ENCODE results near the gene NLRX1.

Gene NLRX1

DNA sequence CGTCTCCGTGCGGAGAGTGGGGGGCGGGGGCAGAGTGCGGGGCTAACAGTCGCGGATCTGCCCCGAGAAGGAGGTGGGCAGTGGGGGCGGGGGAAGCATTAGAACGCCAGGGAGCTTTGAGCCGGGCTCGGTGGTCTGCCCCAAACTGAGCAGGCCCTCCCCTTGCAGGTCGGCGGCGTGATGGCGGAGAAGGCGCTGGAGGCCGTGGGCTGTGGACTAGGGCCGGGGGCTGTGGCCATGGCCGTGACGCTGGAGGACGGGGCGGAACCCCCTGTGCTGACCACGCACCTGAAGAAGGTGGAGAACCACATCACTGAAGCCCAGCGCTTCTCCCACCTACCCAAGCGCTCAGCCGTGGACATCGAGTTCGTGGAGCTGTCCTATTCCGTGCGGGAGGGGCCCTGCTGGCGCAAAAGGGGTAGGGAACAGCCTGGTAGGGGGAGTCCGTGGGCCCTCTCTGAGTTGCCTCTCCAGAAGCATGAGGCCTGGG, 18.7 kb upstream of the NLRX1 start:
- Histone ChIP-seq H3K4me2 (ENCODE audit: insufficient read depth, low read length, poor library complexity, severe bottlenecking) (peak overlapping the region; percentile 90), H3K4ac (ENCODE audit: low read length) (no peak overlapping the region), H2BK12ac (ENCODE audit: low read length) (peak overlapping the region; percentile 48), H2BK15ac (ENCODE audit: low read length) (peak overlapping the region; percentile 44), H3K9ac (ENCODE audit: low read depth, low read length, poor library complexity) (peak overlapping the region; percentile 82), H2BK5ac (ENCODE audit: low read length) (peak overlapping the region; percentile 47), H3K23ac (ENCODE audit: low read depth, low read length, poor library complexity) (peak overlapping the region; percentile 76), H3K27ac (replicated peaks; ENCODE audit: low read length) (no peak overlapping the region), H3K18ac (ENCODE audit: low read length) (peak overlapping the region; percentile 90), H3K79me1 (ENCODE audit: low read depth, low read length) (no peaks in the 10 kb centered on the region), H2AFZ (ENCODE audit: low read length) (peak overlapping the region; percentile 96), H3K27me3 (ENCODE audit: control insufficient read depth in 3 of 3, insufficient read depth in 3 of 3, low read depth in 1 of 3, low read length in 3 of 3) (peaks cover 3 to 91% (median 44%) of the 10 kb centered on the region in 3 experiments), H4K8ac (ENCODE audit: low read depth, low read length) (no peak overlapping the region), H2AK5ac (ENCODE audit: low read depth, low read length) (peak overlapping the region; percentile 43), H3K4me3 (ENCODE audit: low read length in 2 of 2) (peak overlapping the region; percentile 42 to 80), H4K91ac (ENCODE audit: low read depth, low read length, poor library complexity) (no peak overlapping the region), H3K36me3 (replicated peaks in 1 of 2; ENCODE audit: control insufficient read depth in 2 of 2, insufficient read depth in 2 of 2, low read length in 2 of 2) (no peaks in the 10 kb centered on the region), H3K14ac (ENCODE audit: low read length) (no peak overlapping the region), H3K9me3 (replicated peaks in 1 of 2; ENCODE audit: control insufficient read depth in 2 of 2, insufficient read depth in 1 of 2, low read depth in 1 of 2, low read length in 2 of 2) (no peaks in the 10 kb centered on the region), H3K4me1 (ENCODE audit: control insufficient read depth in 2 of 2, insufficient read depth in 1 of 2, low read depth in 1 of 2, low read length in 2 of 2) (peaks cover 3 to 14% of the 10 kb centered on the region in 2 donors), H2BK120ac (ENCODE audit: low read depth, low read length) (no peak overlapping the region)
- no peak for DNase-seq (ENCODE audit: low spot score)
- WGBS, 2 donors (ENCODE audit: extremely low coverage in 2 of 2, insufficient read length in 2 of 2, insufficient replicate concordance in 1 of 2), result no CpG with 5 or more reads among the region's 33 CpGs

DNA sequence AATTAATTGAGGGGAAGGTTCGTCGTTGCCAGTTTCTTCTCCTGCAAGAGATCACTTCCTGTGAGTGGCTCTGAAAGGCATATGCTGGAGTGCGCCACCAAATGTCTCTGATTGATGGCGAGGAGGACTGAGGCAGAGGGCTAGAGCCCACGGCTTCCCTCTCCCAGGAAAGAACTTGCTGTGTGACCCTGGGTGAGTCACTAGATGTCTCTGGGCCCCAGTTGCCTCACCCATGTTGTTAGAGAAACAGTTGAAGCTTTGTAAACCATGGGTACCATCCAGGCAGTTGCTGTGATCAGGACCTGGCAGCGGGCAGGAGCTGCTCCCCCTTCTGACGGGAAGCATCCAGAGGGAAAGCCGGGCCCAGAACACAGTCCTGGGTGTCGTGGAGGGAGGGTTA, 16.5 kb upstream of the NLRX1 start:
- Histone ChIP-seq H2BK15ac (ENCODE audit: low read length) (no peak overlapping the region), H3K4ac (ENCODE audit: low read length) (no peak overlapping the region), H4K91ac (ENCODE audit: low read depth, low read length, poor library complexity) (no peak overlapping the region), H3K79me1 (ENCODE audit: low read depth, low read length) (no peaks in the 10 kb centered on the region), H2BK5ac (ENCODE audit: low read length) (no peak overlapping the region), H2AK5ac (ENCODE audit: low read depth, low read length) (no peak overlapping the region), H2BK12ac (ENCODE audit: low read length) (no peak overlapping the region), H3K23ac (ENCODE audit: low read depth, low read length, poor library complexity) (no peak overlapping the region), H3K4me3 (ENCODE audit: low read length in 2 of 2) (no peak overlapping the region), H2BK120ac (ENCODE audit: low read depth, low read length) (no peak overlapping the region), H3K18ac (ENCODE audit: low read length) (no peak overlapping the region), H3K36me3 (replicated peaks in 1 of 2; ENCODE audit: control insufficient read depth in 2 of 2, insufficient read depth in 2 of 2, low read length in 2 of 2) (no peaks in the 10 kb centered on the region), H3K14ac (ENCODE audit: low read length) (no peak overlapping the region), H3K9me3 (replicated peaks in 1 of 2; ENCODE audit: control insufficient read depth in 2 of 2, insufficient read depth in 1 of 2, low read depth in 1 of 2, low read length in 2 of 2) (no peaks in the 10 kb centered on the region), H3K4me1 (ENCODE audit: control insufficient read depth in 2 of 2, insufficient read depth in 1 of 2, low read depth in 1 of 2, low read length in 2 of 2) (peaks cover 3 to 13% of the 10 kb centered on the region in 2 donors), H2AFZ (ENCODE audit: low read length) (no peak overlapping the region), H3K9ac (ENCODE audit: low read depth, low read length, poor library complexity) (no peak overlapping the region), H3K27ac (replicated peaks; ENCODE audit: low read length) (no peak overlapping the region), H4K8ac (ENCODE audit: low read depth, low read length) (no peak overlapping the region), H3K4me2 (ENCODE audit: insufficient read depth, low read length, poor library complexity, severe bottlenecking) (no peak overlapping the region), H3K27me3 (ENCODE audit: control insufficient read depth in 3 of 3, insufficient read depth in 3 of 3, low read depth in 1 of 3, low read length in 3 of 3) (peaks cover 3 to 94% (median 44%) of the 10 kb centered on the region in 3 experiments)
- no peak for DNase-seq (ENCODE audit: low spot score)
- no CpG with 5 or more reads among the region's 9 CpGs for WGBS, 2 donors (ENCODE audit: extremely low coverage in 2 of 2, insufficient read length in 2 of 2, insufficient replicate concordance in 1 of 2)

DNA sequence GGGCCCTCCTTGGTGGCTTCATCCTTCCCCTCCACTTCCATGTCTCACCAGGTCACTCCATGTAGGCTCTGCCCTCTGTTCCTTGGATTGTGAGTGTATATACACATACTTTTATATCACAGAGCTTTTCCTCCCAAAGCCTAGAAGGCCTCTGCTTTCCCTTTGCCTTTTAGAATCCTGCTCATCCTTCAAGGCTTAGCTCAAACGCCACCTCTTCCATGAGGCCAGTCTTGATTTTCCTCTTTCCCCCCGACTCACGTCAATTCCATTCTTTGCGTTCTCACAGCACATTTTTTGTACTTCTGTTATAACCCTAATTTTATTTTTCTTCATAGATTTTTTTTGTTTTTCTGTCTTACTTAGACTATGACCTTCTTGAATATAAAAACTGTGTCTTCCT, 15.9 kb upstream of the NLRX1 start:
- H4K91ac ChIP-seq (ENCODE audit: low read depth, low read length, poor library complexity), result no peak overlapping the region
- H3K9me3 ChIP-seq (replicated peaks in 1 of 2; ENCODE audit: control insufficient read depth in 2 of 2, insufficient read depth in 1 of 2, low read depth in 1 of 2, low read length in 2 of 2), result no peaks in the 10 kb centered on the region
- no peaks in the 10 kb centered on the region for H3K36me3 ChIP-seq (replicated peaks in 1 of 2; ENCODE audit: control insufficient read depth in 2 of 2, insufficient read depth in 2 of 2, low read length in 2 of 2)
- no peak overlapping the region for H2AFZ ChIP-seq (ENCODE audit: low read length)
- 100% methylated on average over 3 of the region's 4 CpGs; no CpG with 5 or more reads in 1 of the 2 donors for WGBS, 2 donors (ENCODE audit: extremely low coverage in 2 of 2, insufficient read length in 2 of 2, insufficient replicate concordance in 1 of 2)
- peaks cover 3 to 93% (median 42%) of the 10 kb centered on the region in 3 experiments for H3K27me3 ChIP-seq (ENCODE audit: control insufficient read depth in 3 of 3, insufficient read depth in 3 of 3, low read depth in 1 of 3, low read length in 3 of 3)
- H3K14ac ChIP-seq (ENCODE audit: low read length), result no peak overlapping the region
- no peak overlapping the region for H2BK15ac ChIP-seq (ENCODE audit: low read length)
- peaks cover 3 to 13% of the 10 kb centered on the region in 2 donors for H3K4me1 ChIP-seq (ENCODE audit: control insufficient read depth in 2 of 2, insufficient read depth in 1 of 2, low read depth in 1 of 2, low read length in 2 of 2)
- H4K8ac ChIP-seq (ENCODE audit: low read depth, low read length), result no peak overlapping the region
- no peak overlapping the region for H3K4me3 ChIP-seq (ENCODE audit: low read length in 2 of 2)
- no peak for DNase-seq (ENCODE audit: low spot score)
- no peak overlapping the region for H2BK12ac ChIP-seq (ENCODE audit: low read length)
- no peak overlapping the region for H3K27ac ChIP-seq (replicated peaks; ENCODE audit: low read length)
- no peak overlapping the region for H3K4ac ChIP-seq (ENCODE audit: low read length)
- H3K79me1 ChIP-seq (ENCODE audit: low read depth, low read length), result no peaks in the 10 kb centered on the region
- no peak overlapping the region for H3K18ac ChIP-seq (ENCODE audit: low read length)
- H3K23ac ChIP-seq (ENCODE audit: low read depth, low read length, poor library complexity), result no peak overlapping the region
- no peak overlapping the region for H3K4me2 ChIP-seq (ENCODE audit: insufficient read depth, low read length, poor library complexity, severe bottlenecking)
- H3K9ac ChIP-seq (ENCODE audit: low read depth, low read length, poor library complexity), result no peak overlapping the region
- H2BK5ac ChIP-seq (ENCODE audit: low read length), result no peak overlapping the region
- H2BK120ac ChIP-seq (ENCODE audit: low read depth, low read length), result no peak overlapping the region
- no peak overlapping the region for H2AK5ac ChIP-seq (ENCODE audit: low read depth, low read length)

DNA sequence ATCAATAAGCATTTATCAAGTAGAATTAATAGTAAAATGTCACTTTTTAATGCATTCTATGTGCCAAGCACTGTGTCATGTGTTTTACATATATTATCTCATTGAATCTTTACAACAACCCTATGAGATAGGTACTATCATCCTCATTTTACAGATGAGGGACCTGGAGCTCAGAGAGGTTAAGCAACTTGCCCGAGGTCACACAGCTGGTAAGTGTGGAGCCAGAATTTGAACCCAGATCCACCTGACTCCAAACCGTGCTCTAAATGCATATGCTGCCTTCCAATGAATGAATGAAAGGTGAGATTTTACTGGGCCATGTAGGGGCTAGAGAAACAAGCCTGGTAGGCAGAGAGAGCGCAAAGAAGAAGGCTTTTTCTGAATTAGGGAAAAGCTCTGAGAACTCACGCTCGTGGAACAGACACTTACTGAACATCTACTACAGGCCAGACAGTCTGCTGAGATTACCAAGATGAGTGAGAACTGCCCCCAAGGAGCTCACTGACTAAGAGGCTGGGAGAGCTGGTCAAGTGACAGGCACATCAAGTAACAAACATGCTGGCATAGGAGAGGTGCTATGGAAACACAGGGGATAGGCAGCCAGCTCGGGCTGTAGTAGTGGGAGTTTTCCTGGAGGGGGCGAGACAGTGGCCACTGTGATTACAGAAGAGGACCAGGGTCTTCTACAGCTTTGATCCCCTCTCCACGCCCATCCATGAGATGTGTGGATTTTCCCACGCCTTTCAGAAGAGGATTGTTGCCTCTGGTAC, 15.3 kb upstream of the NLRX1 start:
- Histone ChIP-seq H2BK12ac (ENCODE audit: low read length) (no peak overlapping the region), H3K27me3 (ENCODE audit: control insufficient read depth in 3 of 3, insufficient read depth in 3 of 3, low read depth in 1 of 3, low read length in 3 of 3) (peaks cover 3 to 90% (median 36%) of the 10 kb centered on the region in 3 experiments), H2AK5ac (ENCODE audit: low read depth, low read length) (no peak overlapping the region), H2BK15ac (ENCODE audit: low read length) (no peak overlapping the region), H2BK120ac (ENCODE audit: low read depth, low read length) (no peak overlapping the region), H4K8ac (ENCODE audit: low read depth, low read length) (no peak overlapping the region), H3K4me1 (ENCODE audit: control insufficient read depth in 2 of 2, insufficient read depth in 1 of 2, low read depth in 1 of 2, low read length in 2 of 2) (peaks cover 3 to 11% of the 10 kb centered on the region in 2 donors), H3K9ac (ENCODE audit: low read depth, low read length, poor library complexity) (no peak overlapping the region), H3K4ac (ENCODE audit: low read length) (no peak overlapping the region), H3K9me3 (replicated peaks in 1 of 2; ENCODE audit: control insufficient read depth in 2 of 2, insufficient read depth in 1 of 2, low read depth in 1 of 2, low read length in 2 of 2) (no peaks in the 10 kb centered on the region), H3K79me1 (ENCODE audit: low read depth, low read length) (no peaks in the 10 kb centered on the region), H3K23ac (ENCODE audit: low read depth, low read length, poor library complexity) (no peak overlapping the region), H2BK5ac (ENCODE audit: low read length) (no peak overlapping the region), H2AFZ (ENCODE audit: low read length) (no peak overlapping the region), H3K18ac (ENCODE audit: low read length) (no peak overlapping the region), H3K14ac (ENCODE audit: low read length) (no peak overlapping the region), H3K27ac (replicated peaks; ENCODE audit: low read length) (no peak overlapping the region), H3K4me2 (ENCODE audit: insufficient read depth, low read length, poor library complexity, severe bottlenecking) (no peak overlapping the region), H4K91ac (ENCODE audit: low read depth, low read length, poor library complexity) (no peak overlapping the region), H3K36me3 (replicated peaks in 1 of 2; ENCODE audit: control insufficient read depth in 2 of 2, insufficient read depth in 2 of 2, low read length in 2 of 2) (no peaks in the 10 kb centered on the region), H3K4me3 (ENCODE audit: low read length in 2 of 2) (no peak overlapping the region)
- no CpG with 5 or more reads among the region's 9 CpGs for WGBS, 2 donors (ENCODE audit: extremely low coverage in 2 of 2, insufficient read length in 2 of 2, insufficient replicate concordance in 1 of 2)
- DNase-seq (ENCODE audit: low spot score), result no peak
